DMS79 treated with DMSO at 0.1 percent for 48 hours (cell line): Measurements from ENCODE around the gene SNRNP25.

Source experiments
- DNase-seq: peaks from one replicate; lab custom pipeline; 2025; lab: John Stamatoyannopoulos, UW

SNRNP25 gene

DNA sequence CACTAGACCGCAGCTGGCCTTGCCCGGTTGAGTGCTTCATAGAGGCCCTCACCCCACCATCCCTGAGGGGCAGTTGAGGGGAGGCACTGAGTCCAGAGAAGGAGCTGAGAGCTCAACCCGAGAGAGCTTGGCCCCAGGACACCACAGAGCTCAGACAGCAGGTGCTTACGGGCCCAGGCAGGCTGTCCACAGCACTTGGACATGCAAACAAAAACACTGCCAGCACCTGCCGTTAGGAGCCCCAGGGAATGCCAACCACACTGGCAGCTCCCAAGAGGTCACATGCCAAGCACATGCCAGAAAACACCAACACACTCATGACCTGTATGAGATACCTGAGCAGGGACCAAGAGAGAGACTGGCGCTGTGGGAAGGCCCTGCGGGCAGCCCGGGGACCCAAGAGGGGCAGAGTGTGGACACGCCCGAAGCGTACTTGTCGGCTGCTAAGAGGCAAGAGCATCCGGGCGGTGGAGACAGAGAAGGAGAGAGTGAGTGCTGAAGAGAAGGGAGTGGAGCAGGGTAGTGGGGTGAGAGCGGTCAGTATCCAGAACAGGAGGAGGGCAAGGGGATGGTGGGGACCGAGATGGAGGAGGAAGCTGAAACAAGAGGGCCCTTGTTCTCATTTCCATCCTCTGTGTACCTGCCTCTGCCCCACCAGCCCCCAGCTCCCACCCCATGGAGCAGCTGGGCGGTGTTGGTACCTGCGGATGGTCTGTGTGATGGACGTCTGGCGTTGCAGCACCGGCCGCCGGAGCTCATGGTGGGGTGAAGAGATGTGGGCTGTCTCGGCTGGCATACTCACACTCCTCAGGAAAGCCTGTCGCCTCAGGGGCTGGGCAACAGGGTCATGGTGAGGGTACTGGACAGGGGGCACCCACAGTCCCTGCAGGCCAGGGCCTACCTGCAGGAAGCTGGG lies 10.6 kb downstream of the SNRNP25 start:
- DNase-seq = peak; percentile 94

DNA sequence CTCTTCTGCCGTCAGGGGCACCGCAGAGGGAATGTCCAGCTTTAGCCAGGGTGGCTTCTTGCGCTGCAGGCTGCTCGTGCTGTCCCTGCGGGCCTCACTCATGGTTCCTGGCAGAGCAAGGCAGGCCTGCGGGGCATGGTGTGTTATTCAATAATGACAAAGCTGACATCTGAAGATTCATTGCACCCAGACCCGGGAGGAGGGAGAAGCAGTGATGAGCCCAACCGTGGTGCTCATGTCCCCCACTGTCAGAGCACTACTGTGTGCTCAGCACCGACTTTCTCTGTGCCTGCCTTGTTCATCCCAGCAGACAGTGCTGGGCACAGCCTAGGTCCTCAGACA lies 11.3 kb downstream of the SNRNP25 start:
- no peak for DNase-seq

DNA sequence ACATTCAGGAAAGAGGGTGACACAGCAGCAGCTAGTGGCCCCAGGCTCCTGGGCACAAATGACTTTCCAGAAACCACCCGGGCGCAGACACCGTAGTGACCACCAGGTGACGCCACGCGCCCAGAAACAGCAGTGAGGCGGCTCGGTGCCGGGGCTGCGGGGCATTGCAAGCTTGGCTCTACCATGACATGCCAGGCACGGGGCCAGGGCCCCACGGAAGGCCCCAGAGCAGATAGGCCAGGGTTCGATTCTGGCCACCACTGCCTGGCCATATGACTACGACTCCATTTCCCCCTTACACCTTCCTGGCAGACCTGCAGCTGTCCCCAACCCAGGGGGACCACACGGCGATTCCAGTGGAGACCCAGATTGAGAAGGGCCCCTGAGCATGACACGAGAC lies 12.1 kb downstream of the SNRNP25 start:
- peak; percentile 66 for DNase-seq

DNA sequence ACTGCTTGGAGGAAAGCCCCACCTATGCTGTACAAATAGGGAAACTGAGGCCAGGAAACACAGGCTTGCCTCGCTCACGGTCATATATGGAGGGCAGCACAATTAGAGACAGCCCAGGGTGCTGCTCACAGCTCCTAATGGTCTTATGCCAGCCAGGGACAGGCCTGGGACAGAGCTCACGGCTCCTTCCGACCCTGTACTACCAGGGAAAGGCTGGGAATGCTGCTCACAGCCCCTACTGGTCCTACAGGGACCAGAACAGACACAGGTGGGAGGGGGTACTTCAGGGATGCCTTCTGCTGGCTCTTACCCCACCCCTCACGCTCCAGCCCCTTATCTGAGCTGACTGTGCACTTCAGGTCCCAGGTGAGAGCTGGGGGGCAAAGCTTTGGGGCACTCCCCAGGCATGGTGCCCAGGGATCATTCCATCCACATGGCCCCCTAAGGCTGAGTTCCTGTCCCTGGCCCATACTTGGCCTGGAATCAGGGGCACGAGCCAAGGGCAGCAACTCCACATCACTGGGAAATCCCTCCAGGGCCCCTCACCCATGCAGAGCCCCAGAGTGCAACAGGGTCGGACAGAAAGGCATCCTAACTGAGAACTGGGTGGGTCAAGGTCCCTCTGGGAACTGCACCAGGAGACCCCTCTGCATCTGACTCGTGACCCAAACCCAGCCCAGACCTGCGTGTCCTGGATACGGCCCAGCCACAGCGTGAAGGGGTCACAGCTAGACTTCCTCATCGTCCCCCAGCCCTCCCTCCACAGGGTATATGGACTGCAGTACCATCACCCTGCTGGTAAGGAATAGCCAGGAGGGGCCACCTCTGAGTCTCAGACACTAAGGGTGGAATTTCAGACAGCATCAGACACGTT lies 12.9 kb downstream of the SNRNP25 start:
- DNase-seq = no peak

DNA sequence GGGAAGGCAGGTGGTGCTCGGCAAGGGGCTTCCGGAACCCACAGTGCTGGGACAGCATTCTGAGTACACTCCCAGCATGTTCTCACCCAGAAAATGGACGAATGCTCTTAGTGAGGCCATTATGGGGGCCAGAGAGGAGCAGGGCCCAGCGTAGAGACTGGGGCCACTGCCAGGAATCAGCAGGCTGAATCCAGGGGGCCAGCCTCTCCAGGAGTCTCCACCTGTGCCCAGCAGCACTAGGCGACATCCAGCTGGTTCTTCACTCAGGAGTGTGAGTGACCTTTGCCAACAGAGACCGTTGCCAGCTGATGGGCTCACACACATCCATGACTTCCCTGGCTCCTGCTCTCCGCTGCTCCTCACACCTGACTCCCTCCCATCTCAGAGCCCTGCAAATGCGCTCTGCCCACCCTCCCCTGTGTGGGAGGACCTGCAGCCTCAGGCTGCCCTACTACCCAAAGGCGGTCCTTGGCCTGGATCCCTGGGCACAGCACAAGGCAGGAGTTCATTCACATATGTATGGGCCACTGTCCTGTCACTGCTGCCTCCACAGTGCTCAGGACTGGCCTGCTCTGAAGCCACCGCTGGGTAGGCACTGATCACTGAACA lies 13.7 kb downstream of the SNRNP25 start:
- DNase-seq = peak; percentile 74

DNA sequence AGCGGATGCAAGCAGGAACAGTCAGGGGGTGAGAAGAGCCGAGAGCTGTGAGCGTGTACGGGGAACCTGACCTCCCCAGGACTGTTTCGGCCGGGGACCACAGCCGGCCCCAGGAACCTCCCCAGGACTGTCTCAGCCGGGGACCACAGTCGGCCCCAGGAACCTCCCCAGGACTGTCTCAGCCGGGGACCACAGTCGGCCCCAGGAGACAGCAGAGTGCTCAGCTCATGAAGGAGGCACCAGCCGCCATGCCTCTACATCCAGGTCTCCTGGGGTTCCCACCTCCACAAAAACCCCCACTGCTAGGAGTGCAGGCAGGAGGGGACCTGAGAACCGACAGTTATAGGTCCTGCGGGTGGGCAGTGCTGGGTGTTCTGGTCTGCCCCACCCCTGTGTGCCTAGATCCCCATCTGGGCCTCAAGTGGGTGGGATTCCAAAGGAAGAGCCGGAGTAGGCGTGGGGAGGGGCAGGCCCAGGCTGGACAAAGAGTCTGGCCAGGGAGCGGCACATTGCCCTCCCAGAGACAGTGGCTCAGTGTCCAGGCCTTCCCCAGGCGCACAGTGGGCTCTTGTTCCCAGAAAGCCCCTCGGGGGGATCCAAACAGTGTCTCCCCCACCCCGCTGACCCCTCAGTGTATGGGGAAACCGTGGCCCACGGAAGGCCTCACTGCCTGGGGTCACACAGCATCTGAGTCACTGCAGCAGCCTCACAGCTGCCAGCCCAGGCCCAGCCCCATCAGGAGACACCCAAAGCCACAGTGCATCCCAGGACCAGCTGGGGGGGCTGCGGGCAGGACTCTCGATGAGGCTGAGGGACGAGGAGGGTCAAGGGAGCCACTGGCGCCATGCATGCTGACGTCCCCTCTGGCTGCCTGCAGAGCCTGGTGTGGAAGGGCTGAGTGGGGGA lies 14.5 kb downstream of the SNRNP25 start:
- DNase-seq = no peak

DNA sequence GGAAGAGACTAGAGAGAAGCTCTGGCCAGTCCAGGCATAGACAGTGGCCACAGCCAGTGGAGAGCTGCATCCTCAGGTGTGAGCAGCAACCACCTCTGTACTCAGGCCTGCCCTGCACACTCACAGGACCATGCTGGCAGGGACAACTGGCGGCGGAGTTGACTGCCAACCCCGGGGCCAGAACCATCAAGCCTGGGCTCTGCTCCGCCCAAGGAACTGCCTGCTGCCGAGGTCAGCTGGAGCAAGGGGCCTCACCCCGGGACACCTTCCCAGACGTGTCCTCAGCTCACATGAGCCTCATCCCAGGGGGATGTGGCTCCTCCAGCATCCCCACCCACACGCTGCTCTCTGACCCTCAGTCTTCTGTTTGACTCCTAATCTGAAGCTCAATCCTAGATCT lies 15.6 kb downstream of the SNRNP25 start:
- no peak for DNase-seq

DNA sequence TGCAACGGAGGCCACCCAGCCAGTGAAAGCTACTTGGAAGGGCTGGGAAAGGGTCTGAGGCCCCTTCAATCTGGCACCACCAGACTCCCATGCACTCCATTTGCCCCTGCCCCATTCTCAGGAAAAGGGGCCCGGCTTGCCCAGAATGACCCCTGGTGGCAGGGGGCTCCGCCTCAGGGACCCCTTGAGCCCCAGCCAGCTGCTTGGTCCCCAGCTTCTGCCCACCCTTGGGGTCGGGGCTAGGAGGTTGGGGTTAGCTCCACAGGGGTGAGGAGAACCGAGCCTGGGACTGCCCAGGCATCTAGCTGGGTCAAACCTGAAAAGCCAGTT lies 17.5 kb downstream of the SNRNP25 start:
- no peak for DNase-seq

DNA sequence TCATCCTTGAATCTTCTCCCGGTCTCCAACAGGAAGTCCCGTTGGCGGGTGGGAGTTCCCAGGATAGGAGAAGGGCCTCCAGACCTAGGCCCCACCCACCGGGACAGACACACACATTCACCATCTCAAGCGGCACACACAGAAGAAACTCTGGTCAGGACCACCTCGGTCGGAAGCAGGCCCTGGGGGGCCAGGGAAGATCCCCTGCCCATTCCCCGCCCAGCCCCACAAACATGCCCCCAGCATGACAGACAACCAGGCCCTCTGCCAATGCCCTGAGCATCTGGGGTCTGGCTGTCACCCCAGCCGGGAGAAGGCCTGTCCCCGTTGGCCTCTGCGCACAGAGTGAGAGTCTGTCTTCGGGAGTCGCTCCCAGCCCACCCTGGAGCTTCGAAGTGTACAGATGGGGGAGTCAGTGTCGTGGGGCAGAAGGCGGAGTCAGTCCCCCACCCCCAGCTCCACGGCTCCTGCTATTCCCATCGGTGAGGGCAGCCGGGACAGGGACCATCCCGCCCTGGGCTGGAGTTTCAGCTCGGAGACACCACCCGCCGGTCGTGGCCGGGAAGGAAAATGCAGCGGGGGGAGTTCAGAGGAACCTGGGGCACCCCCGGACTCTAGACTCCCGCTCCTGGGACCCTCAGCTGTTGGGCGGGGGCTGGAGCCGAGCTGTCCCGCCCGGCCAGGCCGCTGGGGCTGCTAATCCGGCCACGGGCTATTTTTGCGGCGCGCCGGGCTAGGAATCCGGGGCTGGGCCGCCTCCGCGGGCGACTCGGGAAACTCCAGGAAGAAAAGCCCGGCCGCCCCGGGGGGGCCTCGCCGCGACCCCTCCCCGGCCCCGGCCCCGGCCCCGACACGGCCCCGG lies 18.1 kb downstream of the SNRNP25 start:
- DNase-seq = no peak

DNA sequence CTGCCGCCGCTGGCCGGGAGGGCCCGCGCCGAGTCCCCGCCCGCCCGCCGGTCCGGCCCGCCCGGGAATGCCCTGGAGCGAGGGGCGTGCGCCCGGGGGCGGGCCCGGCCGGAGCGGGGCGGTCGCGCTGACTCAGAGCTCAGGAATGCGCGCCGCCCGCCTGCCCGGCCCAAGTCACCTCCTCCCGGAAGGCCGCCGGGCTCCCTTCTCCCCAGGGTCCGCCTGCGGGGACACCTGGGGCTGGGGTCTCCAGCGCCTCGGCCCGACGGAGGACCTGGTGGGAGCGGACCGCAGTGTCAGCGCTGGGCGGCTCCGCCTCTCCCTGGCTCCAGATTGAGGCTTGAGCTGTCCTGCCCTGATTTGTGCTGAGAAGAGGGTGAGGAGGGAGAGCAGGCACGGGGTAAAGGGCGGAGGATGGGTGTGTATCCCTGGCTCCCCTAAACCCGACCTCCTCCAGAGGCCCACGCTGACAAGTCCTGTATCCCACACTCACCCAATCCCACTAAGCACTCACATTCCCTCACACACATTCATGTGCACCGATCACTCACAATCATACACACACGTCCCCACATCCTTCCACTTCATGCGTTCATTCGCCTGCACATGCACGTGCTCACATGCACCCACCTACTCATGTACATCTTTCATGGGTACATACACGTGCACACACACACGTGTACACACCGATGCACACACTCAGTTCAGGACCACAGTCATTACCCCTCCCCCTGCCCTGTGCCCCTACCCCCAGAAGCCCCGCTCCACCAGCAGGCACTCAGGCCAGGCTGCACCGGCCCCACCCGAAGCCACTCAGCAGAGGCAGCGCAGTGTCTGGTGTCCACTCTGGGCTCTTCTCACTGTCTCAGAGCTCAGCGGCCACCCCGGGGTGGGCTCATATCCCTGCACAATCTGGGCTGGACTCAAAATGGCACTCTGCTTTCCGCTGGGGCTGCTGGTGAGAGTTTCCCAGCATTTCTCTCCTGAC lies 19.2 kb downstream of the SNRNP25 start, which contains the start of gene RHBDF1:
Gene RHBDF1 (minus strand): TSS at position 71 of the 988 bp plus-strand sequence. CDS start 7,616 bp downstream, outside the sequence.
- DNase-seq = no peak

DNA sequence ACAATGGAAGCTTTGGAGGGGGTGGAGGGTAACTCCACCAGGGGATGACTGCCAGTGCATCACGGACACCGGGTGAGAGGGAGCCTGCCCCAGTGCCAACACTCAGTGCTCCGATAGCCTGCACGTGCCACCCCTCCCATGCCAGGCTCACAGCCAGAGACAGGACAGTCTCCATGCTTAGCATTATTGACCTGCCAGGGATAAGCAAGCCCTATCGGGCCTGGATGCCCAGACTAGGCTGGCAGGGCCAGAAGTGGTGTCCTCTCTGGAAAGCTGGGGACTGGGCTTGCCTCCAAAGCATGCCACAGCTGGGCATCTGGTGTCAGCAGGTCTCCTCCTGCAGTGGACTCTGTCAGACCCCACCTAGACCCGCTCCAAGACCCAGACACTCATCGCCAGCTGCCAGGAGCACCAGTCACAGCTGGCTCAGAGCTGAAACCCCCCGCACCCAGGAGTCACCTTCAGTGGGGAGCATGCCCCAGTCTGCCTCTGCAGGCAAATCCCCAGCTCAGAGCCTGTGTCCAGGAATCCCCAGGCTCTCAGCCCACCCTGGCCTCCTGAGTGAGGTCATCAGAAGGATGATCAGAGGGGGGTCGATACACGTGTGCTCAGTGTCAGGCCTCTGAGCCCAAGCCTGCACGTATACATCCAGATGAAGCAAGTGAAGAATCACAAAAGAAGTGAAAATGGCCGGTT lies 20.6 kb downstream of the SNRNP25 start:
- no peak for DNase-seq

DNA sequence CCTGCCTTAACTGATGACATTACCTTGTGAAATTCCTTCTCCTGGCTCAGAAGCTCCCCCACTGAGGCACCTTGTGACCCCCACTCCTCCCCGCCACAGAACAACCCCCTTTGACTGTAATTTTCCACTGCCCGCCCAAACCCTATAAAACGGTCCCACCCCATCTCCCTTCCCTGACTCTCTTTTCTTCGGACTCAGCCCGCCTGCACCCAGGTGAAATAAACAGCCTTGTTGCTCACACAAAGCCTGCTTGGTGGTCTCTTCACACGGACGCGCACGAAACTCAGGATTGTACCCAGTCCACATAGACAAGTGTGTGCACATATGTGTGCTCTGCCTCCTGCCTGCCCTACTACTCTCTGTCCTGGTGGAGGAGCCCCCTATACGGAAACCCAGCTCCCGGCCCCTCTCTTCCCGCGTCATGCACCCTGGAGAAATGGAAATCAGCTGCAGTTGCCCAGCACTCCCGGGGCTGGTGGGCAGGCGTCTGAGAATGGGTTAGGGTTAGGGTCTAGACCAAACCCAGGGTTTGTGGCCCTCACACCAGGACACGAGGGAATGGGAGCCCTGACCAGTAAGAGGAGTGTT lies 21.2 kb downstream of the SNRNP25 start:
- no peak for DNase-seq

DNA sequence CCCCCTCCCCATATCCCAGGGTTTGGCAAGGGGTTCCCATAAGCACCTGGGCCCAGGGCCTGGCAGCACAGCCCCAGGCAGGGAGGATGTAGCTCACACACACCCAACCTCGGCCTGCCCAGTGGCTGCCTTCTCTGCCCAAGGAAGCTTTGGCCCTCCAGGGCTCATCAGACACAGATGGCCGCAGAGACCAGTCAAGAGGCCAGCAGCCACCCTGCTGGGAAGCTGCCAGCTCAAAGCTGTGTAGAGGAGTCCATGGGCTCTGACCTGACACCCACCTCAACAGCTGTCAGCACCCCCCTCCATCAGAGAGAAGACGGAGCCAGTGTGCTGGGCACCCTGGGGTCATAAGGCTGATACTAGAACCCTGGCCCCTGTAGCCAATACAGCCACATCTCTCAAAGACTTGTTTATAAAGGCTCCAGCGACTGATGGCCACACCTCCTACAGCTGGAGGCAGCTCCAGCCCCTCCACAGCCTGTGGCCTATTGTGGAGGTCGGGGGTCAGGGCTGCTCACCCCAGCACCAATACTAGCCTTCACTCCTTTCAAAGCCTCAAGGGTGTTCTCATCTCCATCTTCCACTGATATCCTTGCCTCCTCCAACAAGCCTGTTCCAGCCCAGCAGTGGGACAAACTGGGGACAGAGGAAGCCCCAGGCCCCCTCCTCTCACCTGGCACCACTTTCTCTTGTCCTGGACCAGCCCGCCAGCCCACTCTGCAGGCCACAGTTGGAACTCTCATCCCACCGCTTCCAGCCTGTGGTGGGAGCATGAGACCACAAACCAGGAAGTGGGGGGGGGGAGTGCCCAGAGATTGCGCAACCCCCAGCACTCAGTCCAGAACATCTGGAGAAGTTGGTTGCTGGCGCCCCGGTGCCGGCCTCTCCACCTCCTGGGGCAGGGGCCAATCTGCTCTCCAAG lies 22.2 kb downstream of the SNRNP25 start:
- DNase-seq = no peak

DNA sequence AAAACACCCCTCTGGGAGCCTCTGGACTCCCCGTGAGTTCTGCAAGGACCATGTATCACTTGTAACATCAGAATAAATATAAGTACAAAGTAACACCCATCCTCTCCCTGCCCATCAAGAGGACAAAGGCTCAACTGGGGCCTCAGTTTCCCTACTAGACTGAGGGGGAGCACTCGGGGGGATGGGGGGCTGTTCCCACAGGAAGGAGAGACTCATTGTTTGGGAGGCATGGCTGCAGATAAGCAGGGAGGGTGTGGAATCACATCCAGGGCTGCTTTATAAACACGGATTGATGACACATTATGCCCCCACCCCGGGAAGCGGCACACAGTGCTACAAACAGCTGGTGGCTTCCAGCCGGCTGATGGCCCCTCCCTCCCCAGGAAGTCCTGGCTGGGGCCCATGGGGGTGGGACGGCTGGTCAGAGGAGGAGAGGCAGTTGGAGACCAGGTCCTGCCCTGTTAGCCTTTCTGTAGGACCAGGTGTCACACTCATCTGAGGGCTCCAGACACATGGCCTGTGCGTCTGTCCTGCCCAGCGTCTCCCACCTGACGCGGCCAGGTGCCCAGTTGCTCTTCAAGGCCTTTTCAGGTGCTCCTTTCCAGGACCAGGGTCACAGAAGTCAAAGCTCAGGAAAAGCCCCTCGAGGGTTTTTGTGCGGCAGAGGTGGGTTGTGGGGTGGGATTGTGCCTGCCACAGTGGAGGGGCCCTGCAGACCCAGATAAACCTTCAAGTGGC lies 23.1 kb downstream of the SNRNP25 start:
- DNase-seq = no peak

DNA sequence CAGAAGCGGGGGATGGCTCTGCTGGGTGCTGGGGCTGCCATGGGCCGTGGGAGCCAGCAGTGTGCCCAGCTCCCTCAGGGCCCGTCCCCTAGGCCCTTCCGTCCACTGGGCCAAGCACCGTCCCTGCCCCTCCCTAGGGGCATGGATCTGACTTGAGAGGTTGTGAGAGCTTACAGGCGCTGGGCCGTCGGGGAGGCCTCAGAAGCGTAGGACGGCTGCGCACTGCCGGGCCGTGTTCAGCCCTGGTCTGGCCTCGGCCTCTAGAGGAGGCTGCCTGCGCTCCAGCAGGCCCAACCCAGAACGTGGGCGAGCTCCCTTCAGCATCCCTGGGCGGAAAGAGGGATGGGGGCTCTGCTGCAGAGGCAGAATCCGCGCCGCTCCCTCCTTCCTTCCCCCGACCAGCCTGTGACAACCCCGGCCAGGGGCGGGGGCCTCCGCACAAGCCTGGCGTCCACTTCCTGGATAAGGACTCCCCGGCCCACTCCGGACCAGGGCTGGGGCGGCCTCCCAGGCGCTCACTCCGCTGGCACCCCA lies 23.7 kb downstream of the SNRNP25 start:
- no peak for DNase-seq

DNA sequence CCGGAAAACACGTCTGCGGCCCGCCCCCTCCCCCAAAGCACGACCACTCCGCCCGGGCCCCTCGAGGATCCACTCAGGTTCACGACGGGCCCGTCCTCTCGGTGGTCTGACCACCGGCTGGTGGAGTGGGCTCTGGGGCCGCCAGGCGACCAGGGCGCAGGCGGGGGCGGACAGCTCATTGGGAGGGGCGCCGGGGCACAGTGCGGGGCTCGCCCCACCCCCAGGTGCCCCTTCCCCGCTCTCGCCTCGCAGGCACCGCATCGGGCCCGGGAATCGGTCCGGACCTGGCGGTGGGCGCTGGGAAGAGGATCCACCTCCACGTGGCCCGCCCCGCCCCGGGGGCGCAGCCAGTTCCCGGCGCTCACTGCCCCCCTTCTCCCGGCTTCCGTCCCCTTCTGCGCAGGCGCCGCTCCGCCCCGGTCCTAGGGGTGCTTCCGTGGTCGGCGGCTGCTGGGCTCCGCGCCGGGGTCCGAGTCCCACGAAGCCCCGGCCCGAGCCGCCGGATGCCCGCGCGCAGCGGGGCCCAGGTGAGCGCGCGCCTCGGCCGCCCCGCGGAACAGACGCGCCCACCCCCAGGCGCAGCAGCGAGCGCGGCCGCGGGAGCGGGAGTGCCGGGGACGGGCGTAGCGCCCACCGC lies 24.3 kb downstream of the SNRNP25 start, which contains the start of gene MPG:
Gene MPG (plus strand): TSS at position 419 of the 637 bp plus-strand sequence. CDS start 85 bp downstream, at position 504.
- peak; percentile 53 for DNase-seq
